Parathyroid adenoma (tissue), 2 donors: ENCODE results near the gene GPATCH1.

Experiments used
- H2AFZ ChIP-seq: fragments of 300-600 bp; sonication (generic); one replicate; pipeline ENCODE4 v1.7.0; 2017; ENCODE audit warnings: antibody characterized with exemption, mild to moderate bottlenecking
- H3K27ac ChIP-seq: fragments of 300-600 bp; sonication (generic); one replicate; pipeline ENCODE4 v1.7.0; 2017
- H3K27me3 ChIP-seq: fragments of 300-600 bp; sonication (generic); one replicate; pipeline ENCODE4 v1.7.0; 2017; ENCODE audit warnings: low read length; ENCODE audit not compliant: control insufficient read depth, insufficient read depth
- H3K36me3 ChIP-seq: fragments of 300-600 bp; sonication (generic); one replicate; pipeline ENCODE4 v1.7.0; 2017; ENCODE audit warnings: low read length; ENCODE audit not compliant: control insufficient read depth, insufficient read depth
- H3K4me1 ChIP-seq: fragments of 300-600 bp; sonication (generic); one replicate; pipeline ENCODE4 v1.7.0; 2017; ENCODE audit warnings: control low read depth
- H3K4me2 ChIP-seq: fragments of 300-600 bp; sonication (generic); one replicate; pipeline ENCODE4 v1.7.0; 2017; ENCODE audit warnings: low read length
- H3K4me3 ChIP-seq: fragments of 300-600 bp; sonication (generic); one replicate; pipeline ENCODE4 v1.7.0; 2017; ENCODE audit warnings: low read depth, low read length
- H3K79me2 ChIP-seq: fragments of 300-600 bp; sonication (generic); one replicate; pipeline ENCODE4 v1.7.0; 2017; ENCODE audit warnings: control low read depth
- H3K9ac ChIP-seq: fragments of 300-600 bp; sonication (generic); one replicate; pipeline ENCODE4 v1.7.0; 2017; ENCODE audit warnings: mild to moderate bottlenecking
- H3K9me3 ChIP-seq: fragments of 300-600 bp; sonication (generic); one replicate; pipeline ENCODE4 v1.7.0; 2017; ENCODE audit warnings: low read length; ENCODE audit not compliant: control insufficient read depth
- TF ChIP-seq, protein P1 (sequence below): fragments of 300-600 bp; sonication (generic); IDR thresholded peaks from one replicate; pipeline ENCODE4 v1.7.0; 2017; ENCODE audit warnings: antibody characterized with exemption, mild to moderate bottlenecking
- donor health status: primary hyperparathyroidism.

Gene GPATCH1

DNA sequence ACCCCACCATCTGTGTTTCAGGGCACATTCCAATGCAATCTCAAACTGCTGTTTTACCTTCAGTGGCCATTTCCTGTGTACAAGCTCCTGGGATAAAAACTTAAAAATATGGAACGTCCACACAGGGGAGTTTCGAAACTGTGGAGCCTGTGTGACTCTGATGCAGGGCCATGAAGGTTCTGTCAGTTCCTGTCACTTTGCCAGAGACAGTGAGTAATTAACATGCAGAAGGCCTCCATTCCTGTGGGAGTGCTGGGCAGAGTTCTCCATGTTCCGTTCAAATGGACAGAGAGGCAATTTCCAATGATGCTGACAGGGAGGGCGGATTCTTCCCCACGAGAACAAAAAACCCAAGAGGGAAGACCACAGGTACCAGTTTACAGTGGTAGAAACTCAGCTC, 75.4 kb downstream of the GPATCH1 start:
- no peaks in the 10 kb centered on the region for H3K27me3 ChIP-seq
- H3K79me2 ChIP-seq = no peaks in the 10 kb centered on the region
- H3K27ac ChIP-seq = no peak overlapping the region
- H3K4me1 ChIP-seq = no peaks in the 10 kb centered on the region
- no peak overlapping the region for H3K9ac ChIP-seq
- no peaks in the 10 kb centered on the region for H3K9me3 ChIP-seq
- no peak overlapping the region for H3K4me3 ChIP-seq
- H2AFZ ChIP-seq = no peak overlapping the region
- TF ChIP-seq, protein P1, sequence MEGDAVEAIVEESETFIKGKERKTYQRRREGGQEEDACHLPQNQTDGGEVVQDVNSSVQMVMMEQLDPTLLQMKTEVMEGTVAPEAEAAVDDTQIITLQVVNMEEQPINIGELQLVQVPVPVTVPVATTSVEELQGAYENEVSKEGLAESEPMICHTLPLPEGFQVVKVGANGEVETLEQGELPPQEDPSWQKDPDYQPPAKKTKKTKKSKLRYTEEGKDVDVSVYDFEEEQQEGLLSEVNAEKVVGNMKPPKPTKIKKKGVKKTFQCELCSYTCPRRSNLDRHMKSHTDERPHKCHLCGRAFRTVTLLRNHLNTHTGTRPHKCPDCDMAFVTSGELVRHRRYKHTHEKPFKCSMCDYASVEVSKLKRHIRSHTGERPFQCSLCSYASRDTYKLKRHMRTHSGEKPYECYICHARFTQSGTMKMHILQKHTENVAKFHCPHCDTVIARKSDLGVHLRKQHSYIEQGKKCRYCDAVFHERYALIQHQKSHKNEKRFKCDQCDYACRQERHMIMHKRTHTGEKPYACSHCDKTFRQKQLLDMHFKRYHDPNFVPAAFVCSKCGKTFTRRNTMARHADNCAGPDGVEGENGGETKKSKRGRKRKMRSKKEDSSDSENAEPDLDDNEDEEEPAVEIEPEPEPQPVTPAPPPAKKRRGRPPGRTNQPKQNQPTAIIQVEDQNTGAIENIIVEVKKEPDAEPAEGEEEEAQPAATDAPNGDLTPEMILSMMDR = no peak
- no peaks in the 10 kb centered on the region for H3K36me3 ChIP-seq
- no peak overlapping the region for H3K4me2 ChIP-seq

DNA sequence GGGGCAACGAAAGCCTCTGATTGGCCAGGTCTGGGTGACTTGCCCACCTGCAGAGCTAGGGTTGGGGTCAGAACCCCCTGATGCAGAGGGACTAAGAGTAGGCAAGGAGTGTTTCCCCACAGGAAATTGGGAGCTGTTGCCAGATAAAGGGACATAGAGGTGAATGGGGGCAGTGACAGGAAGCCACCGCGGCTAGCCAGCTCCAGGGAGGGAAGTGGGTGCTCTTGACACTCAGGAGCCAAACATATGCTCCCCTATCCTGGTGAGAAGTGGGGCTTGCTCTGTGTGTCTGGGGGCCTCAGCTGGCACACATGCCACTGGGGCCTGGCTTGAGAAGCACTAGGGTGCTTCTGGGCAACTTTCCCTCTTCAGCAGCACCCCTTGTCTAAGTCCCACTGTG, 76.9 kb downstream of the GPATCH1 start:
- Histone ChIP-seq H3K4me3 (no peak overlapping the region), H3K4me2 (no peak overlapping the region), H3K9me3 (no peaks in the 10 kb centered on the region), H3K27ac (no peak overlapping the region), H2AFZ (no peak overlapping the region), H3K27me3 (no peaks in the 10 kb centered on the region), H3K36me3 (no peaks in the 10 kb centered on the region), H3K4me1 (no peaks in the 10 kb centered on the region), H3K79me2 (no peaks in the 10 kb centered on the region), H3K9ac (no peak overlapping the region)
- TF ChIP-seq, protein P1 = no peak

DNA sequence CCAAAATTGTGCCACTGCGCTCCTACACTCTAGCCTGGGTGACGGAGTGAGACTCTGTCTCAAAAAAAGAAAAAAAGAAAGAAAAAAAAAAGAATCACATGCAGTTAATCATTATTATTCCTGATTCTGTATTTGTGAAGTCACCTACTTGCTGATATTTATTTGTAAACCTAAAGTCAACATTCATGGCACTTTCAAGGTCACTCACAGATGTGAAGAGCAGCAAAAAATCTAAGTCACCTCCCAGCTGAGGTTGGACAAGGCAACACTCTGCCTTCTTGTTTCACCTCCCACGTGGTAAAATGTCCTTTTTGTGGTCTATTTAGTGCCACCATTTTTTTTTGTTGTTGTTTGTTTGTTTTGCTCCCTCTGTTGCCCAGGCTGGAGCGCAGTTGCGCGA, 77.4 kb downstream of the GPATCH1 start:
- Histone ChIP-seq H3K9me3 (no peaks in the 10 kb centered on the region), H3K27me3 (no peaks in the 10 kb centered on the region), H3K4me2 (no peak overlapping the region), H3K36me3 (no peaks in the 10 kb centered on the region), H3K79me2 (no peaks in the 10 kb centered on the region), H2AFZ (no peak overlapping the region), H3K4me3 (no peak overlapping the region), H3K4me1 (no peaks in the 10 kb centered on the region), H3K9ac (no peak overlapping the region), H3K27ac (no peak overlapping the region)
- TF ChIP-seq, protein P1 = no peak

DNA sequence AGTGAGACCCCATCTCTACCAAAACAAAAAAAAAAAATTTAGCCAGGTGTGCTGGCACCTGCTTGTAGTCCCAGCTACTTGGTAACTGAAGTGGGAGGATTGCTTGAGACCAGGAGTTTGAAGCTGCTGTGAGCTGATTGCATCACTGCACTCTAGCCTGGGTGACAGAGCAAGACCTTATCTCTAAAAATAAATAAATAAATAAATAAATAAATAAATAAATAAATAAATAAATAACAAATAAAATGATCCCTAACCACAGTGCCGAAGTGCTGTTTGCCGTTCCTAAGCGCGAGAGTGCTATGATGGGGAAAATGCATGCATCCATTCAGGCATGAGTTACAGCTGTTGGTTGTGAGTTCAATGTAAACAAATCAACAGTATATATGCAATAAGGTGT, 78.2 kb downstream of the GPATCH1 start:
- Histone ChIP-seq H3K4me1 (no peaks in the 10 kb centered on the region), H2AFZ (no peak overlapping the region), H3K27ac (no peak overlapping the region), H3K79me2 (no peaks in the 10 kb centered on the region), H3K4me2 (no peak overlapping the region), H3K9me3 (no peaks in the 10 kb centered on the region), H3K9ac (no peak overlapping the region), H3K27me3 (no peaks in the 10 kb centered on the region), H3K36me3 (no peaks in the 10 kb centered on the region), H3K4me3 (no peak overlapping the region)
- TF ChIP-seq, protein P1 = no peak

DNA sequence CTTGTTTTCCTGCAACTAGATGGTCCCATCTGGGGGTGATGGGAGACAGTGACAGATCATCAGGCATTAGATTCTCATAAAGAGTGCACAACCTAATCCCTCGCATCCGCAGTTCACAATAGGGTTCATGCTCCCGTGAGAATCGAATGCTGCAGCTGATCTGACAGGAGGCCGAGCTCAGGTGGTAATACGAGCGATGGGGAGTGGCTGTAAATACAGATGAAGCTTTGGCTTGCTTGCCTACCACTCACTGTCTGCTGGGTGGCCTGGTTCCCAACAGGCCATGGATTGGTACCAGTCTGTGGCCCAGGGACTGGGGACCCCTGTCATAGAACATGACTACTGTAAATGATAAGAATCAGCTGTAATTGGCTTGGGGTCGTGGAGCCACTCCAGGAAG, 78.9 kb downstream of the GPATCH1 start:
- no peaks in the 10 kb centered on the region for H3K36me3 ChIP-seq
- H3K27ac ChIP-seq = no peak overlapping the region
- no peak overlapping the region for H3K4me3 ChIP-seq
- TF ChIP-seq, protein P1 = no peak
- no peaks in the 10 kb centered on the region for H3K4me1 ChIP-seq
- H3K79me2 ChIP-seq = no peaks in the 10 kb centered on the region
- H3K27me3 ChIP-seq = no peaks in the 10 kb centered on the region
- no peak overlapping the region for H2AFZ ChIP-seq
- H3K9ac ChIP-seq = no peak overlapping the region
- H3K4me2 ChIP-seq = no peak overlapping the region
- no peaks in the 10 kb centered on the region for H3K9me3 ChIP-seq
